Umbilical cord (tissue), 2 donors: Measurements from ENCODE around the gene ADI1. TPM values are rescaled to one million over a fixed set of nuclear protein-coding genes. Genes with fewer than 3 reads are reported as not detected.
"Not testable (repeated sequence)": the region's sequence is repeated elsewhere in the genome, so short reads cannot be mapped to it uniquely, and the experiment has no call there.

ENCODE experiments used
- DNase-seq: peaks from one replicate; pipeline ENCODE4 v3.0.0-alpha.2; 2015; ENCODE audit warnings: low spot score
- total RNA-seq: library from RNA; depleted of rRNA; stranded (reverse); fragments of >200 nt; gene quantifications from one replicate; pipeline ENCODE4 v1.2.3, GENCODE V29; 2014; ENCODE audit warnings: low replicate concordance; ENCODE audit not compliant: insufficient read depth

Gene ADI1
- total RNA-seq, 1 donor from 2014 or later: 30.8 TPM

DNA sequence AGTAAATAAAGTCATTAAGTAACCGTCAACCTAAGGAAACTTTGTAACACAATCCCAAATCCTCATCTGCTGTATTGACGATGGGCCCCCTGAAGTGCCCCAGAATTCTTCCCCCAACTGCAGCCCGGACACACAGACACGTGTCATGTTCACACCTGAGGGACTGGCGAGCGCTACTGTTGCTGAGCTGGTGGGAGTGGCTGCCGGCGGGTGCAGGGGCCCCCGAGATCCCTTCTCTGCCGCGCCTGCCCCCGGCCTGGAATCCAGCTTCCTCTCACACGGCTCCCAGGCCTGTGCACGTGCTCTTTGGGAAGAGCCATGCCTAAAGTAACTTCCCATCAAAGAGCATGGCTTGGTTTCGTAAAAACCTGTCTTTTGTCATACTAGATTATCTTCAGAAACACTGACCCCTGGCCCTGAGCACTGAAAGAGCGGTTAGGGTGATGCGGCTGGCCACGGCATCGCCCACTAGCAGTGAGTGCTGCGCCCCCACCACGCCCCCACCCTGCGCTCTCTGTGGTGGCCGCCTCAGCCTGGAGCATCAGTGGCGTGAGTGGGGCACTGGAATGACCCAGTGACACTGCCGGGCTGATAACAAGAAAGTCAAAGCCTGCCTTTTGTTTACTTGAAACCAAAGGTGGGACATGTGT lies 56.0 kb downstream of the ADI1 start:
- DNase-seq: no peak

DNA sequence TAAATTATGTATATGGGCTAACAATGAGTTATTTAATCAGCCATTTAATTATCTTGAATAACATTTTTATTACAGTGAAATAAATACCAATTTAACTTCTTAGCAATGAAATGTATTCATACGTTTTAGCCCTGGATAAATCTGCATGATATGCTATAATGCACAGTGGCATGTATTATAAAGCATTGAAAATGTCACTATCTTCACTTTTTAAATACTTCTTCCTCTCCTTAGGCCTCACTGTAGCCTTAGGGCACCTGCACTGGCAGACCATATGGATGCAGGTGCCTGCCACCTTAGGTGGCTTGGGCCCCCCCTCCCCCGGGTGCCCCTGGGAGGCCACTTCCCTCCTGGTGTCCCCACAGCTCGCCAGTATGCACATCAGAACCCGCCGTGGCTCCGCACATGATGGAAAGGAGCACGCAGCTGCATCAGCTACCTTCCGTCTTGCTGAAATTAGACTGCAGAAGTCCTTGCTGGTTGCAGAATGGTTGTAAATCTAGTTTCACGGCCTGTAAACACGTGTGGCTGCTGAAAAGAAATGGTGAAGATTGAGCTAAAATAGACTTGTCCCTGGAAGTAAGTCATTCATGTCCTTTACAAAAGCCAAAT lies 56.7 kb downstream of the ADI1 start:
- DNase-seq: no peak

DNA sequence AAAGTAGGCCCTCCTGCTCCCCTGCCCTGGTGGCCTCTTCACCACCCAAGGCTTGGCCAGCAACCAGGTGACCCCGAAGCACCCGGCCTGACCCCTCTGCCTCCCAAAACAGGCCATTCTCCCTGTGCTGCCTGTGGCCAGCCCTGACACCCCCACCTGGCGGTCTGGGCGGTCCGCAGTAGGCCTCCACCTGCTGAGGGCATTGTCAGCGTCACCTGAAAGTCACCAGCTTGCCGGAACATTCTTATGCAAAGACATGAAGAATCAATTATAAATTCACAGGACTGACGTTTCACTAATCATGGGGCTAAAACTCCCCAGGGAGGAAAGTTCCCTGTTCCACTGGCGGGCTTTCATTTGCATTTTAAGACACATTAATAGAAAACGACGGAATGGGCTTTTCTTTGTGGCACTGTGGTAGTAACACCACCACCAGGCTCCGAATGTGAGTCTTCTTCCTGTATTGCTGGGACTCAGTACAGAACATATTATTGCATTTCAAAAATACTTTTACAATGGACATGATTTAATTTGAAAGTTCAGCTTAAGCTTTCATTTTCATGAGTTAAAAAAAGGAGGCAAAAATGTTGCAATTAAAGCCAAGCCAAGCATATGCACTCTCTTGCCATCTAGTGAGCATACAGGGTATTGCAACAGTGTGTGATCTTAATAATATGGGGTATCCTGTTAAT lies 57.4 kb downstream of the ADI1 start:
- peak; percentile 54 for DNase-seq

DNA sequence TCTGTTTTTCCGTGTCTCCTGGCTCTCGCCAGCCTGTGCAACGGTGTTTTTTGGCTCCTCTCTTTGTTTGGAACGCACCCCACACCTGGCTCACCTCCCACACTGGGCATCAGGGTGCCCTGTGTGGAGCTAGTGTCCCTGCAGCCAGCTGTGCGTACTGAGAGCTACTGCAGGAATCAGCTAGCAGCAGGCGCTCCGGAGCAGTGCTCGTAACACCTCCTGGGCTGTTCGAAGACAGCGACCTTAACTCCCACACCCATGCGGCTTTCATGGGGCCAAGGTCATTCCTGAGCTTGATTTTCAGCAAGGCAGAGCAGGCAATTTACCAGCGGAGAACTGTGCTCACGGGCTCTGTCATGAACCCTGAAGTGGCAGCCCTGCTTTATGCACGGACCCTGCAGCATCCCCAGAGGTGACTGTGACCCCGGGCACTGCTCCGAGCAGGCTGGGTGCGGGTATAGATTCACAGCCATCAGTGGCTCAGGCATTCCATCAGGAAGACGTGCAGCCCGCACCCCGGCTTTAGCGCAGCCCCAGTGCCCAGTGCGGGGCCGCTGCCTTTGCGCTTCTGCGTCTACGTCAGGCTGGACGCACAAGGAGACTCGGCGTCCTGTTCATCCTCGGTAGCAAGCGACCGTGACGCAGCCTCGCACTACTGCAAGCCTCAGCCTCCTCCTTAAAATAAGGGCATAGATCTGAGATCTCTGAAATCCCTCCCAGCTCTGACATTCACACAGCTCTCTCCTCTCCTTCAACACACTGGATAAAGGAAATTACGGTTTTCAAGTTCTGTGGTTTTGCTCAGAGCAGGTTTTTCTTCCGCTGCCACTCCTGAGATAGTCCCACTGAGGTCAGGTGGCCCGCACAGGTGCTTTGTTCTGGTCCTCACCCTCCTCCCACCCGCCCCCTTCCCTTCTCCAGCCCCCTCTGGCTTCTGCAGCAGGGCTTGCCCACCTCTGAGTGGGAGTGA lies 58.2 kb downstream of the ADI1 start:
- no peak for DNase-seq

DNA sequence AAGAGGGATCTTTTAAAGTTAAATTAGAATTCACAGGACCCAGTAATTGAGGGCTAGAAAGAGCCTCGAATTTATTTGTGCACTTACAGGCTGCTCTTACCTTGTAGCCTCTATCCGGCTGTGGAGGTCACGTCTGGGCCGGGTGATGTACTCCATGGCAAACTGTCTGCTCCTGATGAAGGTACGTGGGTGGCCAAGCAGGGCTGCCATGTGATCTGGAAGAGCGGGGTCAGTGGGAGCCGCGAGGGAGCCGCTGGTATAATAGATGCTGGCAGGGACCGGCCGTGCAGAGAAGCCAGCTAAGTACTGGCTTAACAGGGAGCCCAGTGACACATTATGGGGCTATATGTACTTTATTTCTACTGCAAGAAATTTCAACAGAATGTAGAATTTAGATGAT lies 59.2 kb downstream of the ADI1 start:
- no peak for DNase-seq

DNA sequence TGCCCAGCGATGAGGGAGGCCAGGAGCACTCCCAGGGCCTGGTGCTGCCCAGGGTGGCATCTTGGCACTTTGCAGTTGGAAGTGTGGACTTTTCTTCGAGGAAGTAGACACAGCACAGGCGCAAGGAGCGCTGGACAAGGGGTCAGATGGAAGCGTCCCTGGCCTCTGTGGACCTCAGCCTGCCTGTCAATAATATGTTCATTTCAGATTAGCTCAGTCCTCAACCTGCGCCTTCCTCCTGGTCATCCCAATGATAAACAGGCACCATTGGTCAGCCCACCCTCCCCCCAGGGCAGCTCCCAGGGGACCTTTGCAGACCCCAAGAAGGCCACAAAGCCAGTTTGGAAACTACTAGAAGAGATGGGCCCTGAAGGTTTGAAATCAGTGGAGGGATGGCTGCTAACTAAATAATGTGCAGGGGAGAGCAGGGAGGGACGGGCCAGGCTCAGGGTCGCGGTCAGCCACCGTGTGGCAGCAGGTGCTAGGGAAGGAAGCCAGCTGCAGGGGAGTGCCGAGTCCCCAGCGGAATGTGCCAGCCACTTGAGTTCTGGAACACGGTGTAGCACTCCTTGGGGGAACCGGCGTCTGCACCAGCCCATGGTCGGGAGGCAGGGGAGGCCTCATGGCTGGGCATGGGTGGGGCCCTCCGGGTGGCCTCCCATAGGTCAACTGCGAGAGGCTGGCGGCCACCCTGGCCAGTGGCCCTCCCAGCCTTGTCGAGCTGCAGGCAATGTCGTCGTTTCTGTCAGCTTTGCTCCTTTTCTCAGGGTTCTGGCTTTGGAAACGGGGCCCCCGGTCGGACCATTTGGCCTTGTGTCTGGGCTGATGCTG lies 59.9 kb downstream of the ADI1 start:
- no peak for DNase-seq

DNA sequence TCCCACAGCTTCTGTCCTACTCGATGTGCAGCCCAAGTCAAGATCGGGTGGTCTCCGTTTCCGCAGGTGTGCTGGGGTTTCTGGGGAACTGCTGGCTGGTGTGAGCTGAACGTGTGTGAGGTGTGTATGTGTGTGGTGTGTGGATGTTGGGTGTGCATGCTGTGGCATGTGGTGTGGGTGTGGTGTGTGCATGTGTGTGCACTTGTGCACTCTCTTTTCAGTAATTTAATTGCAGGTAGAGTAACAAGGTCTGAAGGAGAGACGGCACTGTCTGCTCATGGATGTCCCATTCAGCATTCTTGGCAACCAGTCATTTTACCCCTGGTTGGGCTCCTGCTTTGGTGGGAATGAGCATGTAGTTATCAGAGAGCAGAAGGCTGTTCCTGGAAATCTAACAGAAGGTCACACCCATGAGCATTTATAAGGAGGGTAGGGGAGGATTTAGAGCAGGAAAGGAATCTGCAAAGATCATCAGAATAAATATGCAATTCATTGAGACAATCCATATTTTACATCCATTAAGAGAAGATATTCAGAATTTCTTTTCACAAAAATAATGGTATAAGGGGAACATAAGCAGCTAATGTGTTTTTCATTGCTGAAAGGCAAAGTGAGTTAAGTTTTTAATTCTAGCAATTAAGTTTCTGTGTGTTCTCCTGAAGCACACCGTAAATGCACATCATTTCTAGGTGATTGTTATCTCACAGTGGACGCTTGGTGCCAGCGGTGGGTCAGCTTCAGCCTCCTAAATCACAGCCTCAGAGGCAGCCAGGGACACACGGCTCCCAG lies 60.7 kb downstream of the ADI1 start:
- peak; percentile 41 for DNase-seq

DNA sequence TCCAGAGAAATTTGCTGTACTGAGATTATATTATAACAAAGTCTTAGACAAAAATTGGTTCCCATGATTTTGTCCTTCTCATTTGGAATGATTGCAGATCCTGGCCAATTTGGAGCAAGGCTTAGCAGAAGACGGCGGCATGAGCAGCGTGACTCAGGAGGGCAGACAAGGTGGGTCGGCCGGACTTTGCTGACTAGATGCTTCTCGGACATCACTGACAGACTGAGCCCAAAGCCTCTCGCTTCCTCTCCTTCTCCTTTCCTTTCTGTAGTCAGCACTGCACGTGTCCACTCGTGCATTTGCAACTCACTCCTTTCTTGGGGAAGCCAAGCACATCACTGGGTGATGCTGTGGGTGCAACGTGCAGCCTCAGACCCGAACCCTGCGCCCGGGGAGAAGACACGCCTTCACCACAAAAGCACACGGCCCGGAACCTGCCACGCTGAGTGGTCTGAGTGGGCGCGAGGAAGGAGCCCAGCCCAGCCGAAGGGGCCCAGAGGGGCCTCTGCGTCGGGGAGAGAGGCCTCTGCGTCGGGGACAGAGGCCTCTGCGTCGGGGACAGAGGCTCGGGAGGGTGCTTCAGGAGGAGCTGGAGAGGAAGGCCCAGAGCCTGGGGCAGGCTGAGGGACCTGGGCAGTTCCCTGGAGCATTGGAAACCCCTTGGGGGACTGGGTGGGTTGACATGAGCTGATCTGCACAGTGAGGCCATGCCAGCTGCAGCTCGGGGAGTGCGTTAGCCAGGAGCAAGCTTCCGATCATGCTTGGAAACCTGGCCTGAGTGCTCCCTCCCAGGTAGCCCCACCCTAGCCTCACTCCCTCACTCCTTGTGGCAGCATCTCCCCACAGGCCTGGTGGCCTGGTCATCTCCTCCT lies 61.6 kb downstream of the ADI1 start:
- no peak for DNase-seq

DNA sequence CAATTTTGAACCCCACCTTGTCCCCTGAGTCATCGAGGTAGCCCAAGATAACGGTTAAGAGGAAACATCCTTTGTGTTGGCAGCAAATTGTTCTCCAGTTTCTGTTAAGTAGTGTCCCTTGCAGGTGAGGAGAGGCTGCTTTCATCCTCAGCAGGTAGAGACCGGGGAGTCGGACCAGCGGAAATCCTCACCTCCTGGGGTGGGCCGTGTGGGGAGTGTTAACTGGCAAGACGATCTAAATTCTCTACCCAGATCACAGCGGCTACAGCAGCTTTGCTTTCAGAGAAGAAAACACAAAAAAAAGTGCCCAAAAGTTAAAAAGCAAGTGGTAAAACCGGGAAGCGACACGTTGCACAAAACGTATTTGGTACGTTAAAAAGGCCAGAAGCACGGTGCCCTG lies 63.2 kb downstream of the ADI1 start:
- DNase-seq: no peak

DNA sequence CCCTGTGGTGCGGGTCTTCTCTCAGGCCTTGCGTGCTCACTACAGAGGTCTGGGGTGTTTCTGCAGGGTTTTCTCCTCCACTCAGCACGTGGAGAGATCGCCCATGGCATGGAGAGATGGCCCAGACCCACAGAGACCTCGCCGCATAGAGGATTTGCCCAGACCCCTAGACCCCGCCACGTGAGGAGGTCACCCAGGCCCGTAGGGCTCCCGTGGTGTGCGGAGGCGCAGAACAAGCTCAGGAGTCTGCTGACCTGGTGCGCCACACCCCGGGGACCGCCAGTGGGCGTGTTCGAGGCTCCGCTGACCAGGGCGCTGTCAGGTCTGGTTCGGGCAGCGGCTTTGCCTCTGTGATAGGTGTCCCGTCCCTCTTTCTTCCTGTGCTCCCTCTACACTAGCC lies 64.5 kb downstream of the ADI1 start:
- DNase-seq: no peak

DNA sequence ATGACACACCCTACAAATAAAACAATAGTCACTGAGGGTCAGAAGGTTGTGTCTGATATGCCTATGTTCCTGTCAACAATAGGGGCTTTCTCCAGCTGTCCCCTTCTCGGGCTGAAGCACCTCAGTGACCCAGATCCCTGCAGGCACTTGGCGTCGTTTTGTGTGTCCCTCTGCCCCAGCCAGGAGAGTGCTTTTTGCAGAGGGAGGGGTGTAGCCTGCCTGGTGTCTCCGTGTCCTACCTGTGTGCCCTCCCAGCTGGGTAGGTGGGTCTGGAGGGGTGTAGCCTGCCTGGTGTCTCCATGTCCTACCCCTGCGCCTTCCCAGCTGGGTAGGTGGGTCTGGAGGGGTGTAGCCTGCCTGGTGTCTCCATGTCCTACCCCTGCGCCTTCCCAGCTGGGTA lies 65.3 kb downstream of the ADI1 start:
- DNase-seq: not testable (repeated sequence)

DNA sequence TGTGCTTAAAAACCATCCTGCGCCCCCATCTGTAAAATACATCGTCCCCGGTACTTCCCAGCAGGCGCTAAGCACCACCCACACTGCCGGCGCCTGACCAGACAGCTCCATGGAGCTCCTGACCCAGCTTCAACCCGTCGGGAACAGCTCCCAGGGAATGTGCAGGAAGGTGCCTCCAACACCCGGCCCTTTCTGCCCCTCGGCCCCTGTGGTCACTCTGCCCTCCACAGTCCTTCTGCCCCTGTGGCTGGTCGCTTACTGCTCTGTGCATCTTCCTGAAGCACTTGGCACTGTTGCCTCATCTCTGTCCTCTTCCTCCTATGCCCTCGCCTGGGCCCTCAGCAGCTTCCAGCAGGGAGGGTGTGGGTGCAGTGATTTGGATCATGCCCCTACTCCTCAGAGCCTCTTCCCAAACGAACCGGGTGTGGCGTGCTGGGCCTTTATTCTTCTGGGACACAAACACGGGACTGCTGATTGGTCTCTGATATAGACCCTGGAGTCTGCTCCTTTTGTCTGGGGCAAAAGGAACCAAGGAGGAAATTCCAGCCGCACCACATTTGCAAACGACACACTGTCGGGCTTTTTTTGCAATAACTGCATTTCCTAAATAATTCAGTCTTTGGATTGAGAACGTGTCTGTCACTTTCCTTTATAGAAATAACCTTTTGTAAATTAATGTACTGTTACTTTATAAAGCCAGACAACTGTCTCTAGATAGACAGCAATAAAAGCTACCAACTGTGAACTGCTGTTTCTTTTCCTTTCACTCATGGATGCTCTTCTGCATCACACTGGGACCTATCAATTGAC lies 65.9 kb downstream of the ADI1 start:
- no peak for DNase-seq

DNA sequence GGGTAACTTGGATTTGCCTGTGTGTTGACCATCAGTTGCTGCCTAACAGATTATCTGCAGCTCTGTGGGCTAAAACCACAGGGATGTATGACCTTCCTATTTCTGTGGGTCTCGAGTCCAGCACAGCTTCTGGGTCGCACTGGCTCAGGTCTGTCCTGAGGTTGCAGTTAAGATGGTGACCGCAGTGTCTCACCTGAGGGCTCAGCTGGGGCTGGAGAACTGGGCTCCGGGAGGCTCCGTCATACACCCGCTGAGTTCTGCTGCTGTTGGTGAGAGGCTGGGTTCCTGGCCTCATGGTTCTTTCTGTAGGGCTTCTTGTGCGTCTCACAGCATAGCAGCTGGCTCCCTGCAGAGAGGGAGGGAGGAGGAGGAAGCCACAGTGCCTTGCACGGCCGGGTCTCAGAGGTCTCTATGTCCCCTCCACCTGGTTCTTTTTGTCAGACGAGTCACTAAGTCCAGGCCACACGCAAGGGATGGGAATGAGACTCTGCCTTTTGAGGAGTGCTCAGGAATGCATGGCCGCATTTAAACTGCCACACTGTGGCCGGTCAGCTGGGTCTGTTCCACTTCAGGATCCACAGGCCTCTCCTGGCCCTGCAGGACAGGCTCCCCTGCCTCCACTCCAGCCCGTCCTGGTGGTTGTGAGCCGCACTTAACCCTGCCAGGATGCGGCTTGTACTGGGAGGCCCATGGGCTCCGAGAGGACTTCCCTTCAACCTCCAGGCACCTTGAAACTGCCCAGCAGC lies 67.2 kb downstream of the ADI1 start:
- DNase-seq: no peak

DNA sequence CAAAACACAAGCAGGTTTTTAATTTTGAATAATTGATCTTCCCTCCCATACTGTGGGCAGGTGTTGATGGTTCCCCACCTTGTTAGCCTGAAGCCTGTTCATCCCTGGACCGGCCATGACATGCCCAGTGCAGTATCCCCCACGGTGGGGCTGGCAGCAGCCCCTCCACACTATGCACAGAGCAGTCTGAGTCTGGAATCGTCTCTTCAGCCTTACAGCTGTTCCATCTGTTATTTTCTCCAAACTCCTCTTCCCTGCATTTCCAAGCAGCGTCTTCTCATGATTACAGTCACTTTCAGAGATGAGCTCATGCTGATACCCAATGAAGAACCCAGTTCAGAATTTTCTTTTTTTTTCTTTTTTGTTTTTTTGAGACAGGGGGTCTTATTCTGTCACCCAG lies 68.2 kb downstream of the ADI1 start:
- DNase-seq: no peak

DNA sequence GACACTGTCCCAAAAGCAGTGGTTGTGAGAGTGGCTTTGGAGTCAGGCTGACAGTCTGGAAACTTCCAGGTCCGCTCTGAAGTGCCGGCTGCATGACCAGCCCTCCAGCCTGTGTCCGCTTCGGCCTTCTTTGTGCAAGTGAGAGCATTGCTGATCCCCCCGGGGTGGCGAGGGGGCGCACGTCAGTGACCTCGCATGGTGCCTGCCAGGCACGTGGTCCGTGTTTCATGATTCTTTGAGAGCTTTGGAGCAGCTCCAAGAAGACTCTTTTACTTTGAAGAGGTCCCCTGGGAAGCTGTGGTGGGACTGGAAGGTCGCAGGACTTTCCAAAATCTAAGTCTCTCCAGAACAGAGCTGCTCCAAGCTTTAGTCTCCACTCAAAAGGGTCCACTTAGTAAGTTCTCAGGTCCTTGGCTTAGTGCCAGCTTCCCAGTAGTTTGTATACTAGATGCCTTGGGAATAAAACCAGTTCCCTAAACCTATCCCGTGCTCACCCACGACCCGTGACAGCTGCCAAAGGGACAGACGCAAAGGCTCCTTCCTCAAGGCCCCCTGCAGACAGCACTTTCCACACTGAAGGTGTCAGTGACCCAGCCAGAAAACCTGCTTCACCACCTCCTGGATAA lies 68.8 kb downstream of the ADI1 start:
- no peak for DNase-seq

DNA sequence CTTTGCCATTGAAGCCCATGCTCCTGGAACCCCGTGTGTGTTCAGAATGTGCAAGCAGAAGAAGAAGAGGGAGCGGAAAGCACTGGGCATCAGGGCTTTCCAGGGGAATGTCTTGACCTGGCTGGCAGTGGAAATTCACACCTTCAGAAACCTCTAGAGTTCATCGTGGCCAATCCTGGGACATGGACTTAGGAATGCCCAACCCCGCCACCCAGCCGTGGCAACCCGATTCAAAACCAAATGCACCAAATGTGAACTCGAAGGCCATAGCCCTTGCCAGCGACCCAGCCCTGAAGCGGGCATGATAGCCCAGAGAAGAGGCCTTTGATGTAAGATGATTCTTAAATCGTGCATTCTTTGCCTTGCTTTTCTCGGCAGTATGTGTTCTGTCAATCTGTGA lies 69.4 kb downstream of the ADI1 start:
- DNase-seq: no peak

DNA sequence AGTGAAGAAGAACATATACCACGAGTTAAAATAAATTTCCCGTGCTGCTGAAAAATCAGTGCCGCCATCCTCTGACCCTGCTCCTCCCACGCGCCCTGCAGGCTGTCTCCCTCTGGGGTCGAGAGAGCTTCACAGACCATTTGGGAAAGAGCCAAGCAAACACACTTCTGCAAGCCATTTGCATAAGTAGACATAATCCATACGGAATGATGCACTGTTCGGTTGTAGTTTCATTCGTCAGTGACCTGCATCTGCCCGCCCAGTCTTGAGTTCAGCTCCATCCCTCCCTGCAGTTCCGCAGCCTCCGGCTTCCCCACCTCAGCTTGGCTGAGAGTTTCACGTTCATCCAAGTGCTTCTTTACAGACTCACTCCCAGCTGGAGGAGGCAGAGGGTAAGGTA lies 70.2 kb downstream of the ADI1 start:
- DNase-seq: no peak
